GM21390 (cell line): Measurements from ENCODE around the gene CSF1R.
"Not testable (repeated sequence)": the region's sequence is repeated elsewhere in the genome, so short reads cannot be mapped to it uniquely, and the experiment has no call there.

Experiments used
- ATAC-seq: cut with Tn5 transposase; IDR thresholded peaks from one replicate; pipeline ENCODE4 v1.9.1; 2021; ENCODE audit not compliant: unreplicated experiment

CSF1R gene

DNA sequence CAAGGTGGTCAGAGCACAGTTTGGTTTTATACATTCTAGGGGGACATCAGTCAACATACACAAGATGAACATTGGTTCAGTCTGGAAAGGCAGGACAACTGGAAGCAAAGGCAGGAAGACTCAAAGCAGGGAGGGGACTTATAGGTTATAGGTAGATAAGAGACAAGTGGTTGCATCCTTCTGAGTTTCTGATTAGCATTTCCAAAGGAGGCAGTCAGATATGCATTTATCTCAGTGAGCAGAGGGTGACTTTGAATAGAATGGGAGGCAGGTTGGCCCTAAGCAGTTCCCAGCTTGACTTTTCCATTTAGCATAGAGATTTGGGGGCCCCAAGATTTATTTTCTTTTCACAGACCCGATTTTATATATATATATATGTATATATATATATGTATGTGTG lies 58.3 kb downstream of the CSF1R start:
- not testable (repeated sequence) for ATAC-seq

DNA sequence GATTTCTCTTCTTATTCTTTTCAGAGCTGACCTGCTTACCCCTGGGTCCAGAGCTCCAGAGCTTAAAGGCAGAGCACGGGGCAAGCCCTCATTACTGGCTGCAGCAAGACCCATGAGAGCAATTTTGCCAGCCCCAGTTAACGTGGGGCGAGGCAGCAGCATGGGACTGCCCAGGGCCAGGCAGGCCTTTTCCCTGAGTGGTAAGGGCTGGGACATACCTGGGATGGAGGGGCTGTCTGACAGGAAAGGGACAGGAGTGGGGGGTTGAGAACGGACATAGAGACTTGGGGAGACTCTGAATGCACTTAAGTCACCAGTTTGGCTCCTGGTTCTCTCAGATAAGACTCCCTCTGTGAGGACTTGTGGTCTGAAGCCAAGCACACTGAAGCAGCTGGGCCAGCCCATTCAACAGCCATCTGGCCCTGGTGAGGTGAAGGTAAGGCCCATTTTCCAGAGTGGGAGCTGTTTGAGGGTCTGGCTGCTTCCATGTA lies 59.6 kb downstream of the CSF1R start:
- ATAC-seq = no peak

DNA sequence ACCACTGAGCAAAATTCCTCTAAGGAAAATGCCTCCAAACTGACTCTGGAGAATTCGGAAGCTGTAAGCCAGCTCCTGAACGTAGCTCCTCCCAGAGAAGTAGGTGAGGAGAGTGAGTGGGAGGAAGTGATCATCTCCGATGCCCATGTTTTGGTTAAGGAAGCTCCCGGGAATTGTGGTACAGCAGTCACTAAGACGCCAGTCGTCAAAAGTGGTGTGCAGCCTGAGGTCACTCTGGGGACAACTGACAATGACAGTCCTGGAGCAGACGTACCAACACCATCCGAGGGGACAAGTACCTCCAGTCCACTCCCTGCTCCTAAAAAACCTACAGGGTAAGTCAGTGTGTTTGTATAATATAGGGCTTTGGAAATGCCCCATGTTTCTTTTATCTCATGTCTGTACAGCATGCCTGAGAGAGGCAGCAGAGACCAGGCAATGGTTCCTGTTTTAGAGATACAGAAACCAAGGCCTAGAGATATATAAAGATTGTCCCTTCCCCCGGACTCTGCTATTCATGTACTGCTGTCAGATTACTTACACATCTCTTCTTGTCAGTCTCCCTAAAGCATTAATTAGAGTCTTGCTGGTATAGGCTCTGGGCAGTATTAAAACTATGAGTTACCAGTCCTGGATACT lies 61.9 kb downstream of the CSF1R start:
- no peak for ATAC-seq

DNA sequence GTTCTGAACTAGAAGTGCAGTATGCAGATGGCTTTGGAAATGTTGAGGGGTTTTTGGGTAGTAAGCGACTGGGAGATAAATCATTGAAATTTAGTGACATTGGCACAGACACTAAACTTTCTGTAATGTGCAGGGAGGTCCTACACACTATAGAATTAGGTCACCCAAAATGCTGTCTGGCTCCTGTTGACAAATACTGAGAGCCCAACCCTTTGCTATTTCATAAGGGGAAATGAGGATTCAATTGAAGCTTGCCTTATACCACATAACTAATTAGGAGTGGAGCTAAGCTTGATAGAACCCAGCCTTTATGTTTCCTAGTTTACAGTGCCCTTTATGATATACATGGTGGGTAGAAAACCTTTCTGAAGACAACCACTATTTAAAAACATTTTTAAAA lies 63.2 kb downstream of the CSF1R start:
- no peak for ATAC-seq

DNA sequence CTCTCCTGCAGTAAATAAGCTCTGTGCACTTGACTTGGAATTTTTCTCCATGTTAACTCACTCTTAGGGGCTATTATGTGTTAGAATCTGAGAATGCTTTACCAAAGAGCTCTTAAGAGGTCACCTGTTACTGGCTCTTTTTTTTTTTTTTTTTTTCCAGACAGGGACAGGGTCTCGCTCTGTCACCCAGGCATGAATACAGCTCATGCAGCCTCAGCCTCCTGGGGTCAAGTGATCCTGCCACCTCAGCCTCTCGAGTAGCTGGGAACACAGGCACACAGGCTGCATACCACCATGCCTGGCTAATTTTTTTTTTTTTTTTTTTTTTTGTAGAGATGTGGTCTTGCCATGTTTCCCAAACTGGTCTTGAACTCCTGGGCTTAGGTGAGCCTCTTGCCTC lies 63.7 kb downstream of the CSF1R start:
- ATAC-seq = no peak

DNA sequence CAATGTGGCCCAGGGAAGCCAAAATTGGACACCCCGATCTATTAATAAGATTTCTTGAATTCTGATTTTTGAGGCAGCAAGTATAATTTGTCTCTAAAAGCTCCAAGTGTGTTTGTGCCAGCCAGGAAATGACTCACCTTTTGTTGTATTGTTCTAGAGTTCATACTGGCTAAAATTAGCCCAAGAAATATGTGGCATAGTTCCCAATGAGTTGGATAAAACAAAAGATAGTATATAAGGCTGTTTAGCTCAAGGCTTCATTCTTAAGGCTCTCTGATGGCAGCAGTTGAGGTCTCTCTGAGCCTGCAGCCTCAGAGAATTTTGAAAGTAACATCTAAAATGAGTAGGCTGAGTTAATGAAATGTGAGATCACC lies 64.2 kb downstream of the CSF1R start:
- no peak for ATAC-seq

DNA sequence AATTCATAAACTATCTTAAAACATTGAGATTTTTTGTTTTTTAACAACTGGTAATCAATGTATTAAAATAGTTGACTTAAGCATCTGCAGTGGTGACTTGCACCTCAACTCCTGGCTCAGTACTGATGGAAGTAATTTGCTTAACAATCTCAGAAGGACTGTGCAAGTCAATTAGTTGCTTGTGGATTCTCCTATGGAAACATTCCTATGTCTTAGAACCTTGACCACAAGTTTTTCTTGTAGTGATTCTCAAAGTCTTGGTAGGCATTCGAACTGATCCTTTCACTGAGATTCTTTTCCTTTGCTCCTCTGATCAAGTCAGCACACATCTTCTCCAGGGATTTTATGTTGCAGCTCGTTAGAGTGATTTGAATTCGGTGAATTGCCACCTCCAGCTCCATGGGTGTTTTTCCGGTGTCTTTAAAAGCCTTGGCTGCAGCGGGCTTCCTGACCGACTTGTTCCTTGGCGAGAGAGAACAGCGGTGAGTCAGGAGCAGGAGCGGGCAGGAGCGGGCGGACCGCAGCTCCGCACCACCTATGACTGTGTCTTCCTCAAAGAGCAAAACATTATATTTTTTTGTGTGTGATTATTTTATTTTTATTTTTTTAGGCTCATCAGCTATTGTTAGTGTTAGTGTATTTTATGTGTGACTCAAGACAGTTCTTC lies 64.7 kb downstream of the CSF1R start:
- ATAC-seq = no peak

DNA sequence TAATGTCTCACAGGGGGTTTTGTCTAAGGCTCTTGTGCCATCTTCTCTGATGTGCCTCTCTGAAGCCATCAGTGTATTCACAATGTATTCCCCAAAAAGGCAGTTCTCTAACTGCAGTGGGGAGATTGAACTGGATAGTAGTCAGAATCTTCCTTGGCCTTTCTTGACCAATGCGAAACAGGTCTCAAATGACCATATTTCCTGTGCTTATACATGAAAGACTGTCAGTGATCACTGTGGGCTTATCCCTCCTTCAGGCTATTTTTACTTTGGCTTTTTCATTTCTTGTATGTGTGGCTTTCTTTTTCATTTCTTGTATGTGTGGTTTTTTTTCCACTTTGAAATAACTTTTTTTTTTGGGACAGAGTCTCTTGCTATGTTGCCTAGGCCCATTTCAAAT lies 66.1 kb downstream of the CSF1R start:
- ATAC-seq = no peak

DNA sequence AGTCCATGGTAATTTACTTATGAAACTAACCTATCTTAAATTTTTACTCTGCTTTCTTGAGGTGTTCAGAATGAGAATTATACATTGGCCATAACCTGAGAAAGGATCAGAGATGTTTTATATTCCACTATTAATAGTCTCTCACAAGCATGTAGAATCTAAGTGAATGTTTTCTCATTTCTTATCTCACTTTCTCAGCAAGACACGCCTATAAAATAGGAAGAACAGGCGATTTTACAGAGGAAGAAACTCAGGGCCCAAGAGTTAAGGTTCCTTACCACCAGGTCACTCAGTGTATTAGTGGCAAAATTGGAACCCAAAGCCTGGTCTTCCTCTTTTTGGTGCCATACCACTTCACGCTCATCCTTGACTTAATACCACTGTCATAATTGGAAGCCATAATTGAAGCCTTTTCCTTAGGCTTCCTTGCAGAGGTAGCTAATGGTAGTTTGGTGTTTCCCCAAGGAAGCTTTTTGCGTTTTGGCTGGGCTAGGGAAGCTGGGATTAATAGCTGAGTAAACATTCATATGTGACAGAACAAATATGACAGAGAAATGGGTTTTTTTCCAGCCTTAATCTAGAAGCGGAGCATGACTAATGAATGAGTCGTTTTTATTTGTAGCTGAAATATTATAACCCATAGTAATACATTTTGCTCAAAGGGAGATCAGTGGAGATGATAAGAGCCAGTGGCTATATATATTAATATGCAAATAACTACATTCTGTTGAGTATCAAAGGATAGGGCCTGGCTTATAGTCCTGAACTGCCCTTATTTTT lies 68.9 kb downstream of the CSF1R start:
- no peak for ATAC-seq

DNA sequence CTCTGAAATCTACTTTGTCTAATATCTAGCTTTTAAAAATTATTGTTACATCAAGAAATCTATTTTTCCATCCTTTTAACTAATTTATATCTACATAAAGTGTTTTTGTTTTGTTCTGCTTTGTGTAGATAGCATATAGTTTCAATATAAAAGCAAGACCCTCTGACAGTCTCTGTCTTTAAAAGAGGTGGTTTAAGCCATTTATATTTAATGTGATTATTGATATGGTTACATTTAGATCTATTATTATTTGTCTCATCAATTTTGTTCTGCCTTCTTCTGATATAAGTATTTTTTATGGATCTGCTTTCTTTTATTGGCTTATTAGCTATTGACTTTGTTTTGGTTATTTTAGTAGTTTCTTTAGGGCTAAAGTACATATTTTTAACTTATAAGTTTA lies 69.8 kb downstream of the CSF1R start:
- no peak for ATAC-seq

DNA sequence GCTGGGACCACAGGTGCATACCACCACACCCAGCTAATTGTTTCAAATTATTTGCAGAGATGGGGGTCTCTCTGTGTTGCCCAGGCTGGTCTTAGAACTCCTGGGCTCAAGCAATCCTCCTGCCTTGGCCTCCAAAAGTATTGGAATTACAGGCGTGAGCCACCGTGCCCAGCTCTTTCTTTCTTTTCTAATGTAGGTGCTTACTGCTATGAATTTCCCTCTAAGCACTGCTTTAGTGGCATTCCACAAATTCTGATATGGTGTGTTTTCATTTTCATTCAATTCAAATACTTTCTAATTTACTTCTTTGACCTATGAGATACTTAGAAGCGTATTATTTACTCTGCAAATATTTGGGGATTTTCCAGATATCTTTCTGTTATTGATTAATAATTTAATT lies 70.9 kb downstream of the CSF1R start:
- no peak for ATAC-seq

DNA sequence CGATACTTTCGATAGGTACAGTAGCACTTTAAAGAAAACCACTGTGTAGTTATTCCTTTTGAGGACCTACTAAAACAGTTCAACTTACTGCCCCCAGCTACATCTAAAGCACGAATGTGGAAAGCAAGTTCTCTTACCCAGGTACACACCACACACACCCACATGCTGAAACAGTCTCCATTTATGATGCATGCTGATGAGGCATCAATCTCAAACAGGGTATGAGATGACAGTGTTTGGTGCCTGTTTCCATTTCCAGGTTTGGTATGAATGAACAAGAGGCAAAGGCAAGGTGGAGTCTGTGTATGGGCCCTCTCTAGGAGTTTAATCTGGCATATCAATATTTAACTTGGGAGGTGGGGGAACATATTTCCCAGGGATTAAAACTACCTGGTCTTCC lies 71.9 kb downstream of the CSF1R start:
- ATAC-seq = no peak

DNA sequence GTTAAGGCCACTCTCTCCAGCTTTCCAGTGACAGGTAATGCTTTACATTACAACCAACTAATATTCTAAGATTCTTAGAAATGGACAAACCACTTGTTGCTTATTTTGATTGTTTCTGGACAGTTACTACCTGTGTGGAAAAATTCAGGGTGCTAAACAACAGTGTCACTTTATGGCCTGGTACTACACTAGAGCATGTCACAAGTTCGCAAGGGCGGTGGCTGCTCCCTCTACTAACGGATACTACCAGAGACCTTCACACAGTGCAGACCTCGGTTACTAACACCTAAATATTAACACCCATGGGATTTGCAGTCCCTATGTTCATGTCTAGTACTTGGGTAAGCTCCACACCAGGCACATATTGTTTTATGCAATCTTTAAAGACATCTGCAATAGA lies 72.4 kb downstream of the CSF1R start:
- ATAC-seq = no peak

DNA sequence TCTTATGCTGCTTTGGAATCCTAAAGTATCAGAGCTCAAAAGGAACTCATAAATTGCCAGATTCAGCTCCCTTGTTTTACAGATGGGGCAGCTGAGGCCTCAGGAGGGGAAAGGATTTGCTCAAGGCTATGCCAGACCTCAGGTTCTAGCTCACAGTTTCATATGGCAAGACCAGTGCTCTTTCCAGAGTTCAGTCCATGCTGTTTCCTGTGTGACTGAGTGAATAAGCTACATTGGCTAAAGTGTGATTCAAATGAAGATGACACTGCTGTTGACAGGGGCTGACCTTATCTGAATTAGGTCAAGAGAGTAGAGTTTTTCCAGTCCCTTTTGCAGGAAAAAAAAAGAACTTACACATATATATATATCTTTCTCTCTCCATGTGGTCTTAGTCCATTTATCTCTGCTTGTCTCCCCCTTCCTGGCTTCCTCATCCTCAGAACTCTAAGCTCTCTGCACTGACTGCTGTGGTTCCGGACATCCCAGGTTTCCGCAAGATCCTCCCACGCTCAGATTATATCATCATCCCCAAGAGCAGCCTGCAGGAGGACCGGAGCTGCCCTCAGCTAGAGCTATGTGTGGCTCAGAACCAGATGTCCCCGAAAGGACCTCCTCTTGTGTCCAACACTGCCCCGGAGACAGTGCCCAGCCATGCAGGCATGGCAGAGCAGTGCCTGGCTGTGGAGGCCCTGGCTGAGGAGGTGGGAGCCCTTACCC lies 76.5 kb downstream of the CSF1R start:
- no peak for ATAC-seq

DNA sequence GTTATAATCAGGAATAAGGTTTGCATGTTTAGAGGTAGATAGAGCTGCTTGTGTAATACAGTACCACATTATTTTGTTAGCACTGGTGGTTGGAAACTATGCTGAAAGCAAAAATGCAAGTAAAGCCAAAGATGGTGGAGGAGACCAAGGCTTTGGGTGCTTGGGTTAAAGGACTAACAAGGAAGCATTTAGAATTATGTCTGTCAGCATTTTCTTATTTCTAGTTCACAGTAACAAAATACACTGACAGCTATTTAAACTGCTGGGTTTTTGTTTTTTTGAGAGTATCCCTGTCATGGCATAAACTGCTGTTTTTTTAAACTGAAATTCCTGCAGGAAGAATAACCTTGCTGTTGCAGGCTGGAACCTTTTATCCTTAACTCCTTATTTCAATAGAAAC lies 79.3 kb downstream of the CSF1R start:
- no peak for ATAC-seq

DNA sequence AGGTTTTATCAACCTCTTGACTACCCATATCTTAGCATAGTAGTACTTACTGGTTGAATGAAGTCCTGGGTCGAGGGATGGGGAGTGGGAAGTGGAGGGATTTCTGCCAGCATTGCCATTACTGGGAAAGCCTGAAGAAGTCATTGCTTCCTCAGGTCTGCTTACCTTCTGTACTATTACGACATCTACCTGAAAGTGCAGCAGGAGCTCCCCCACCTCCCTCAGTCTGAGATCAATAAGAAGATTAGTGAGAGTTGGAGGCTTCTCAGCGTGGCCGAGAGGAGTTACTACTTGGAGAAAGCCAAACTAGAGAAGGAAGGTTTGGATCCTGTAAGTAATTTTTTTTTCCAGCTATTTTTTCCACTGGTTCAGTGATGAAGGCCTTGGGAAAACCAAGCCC lies 80.0 kb downstream of the CSF1R start:
- no peak for ATAC-seq
